ENCODE results near the gene TRIM44.

DNA sequence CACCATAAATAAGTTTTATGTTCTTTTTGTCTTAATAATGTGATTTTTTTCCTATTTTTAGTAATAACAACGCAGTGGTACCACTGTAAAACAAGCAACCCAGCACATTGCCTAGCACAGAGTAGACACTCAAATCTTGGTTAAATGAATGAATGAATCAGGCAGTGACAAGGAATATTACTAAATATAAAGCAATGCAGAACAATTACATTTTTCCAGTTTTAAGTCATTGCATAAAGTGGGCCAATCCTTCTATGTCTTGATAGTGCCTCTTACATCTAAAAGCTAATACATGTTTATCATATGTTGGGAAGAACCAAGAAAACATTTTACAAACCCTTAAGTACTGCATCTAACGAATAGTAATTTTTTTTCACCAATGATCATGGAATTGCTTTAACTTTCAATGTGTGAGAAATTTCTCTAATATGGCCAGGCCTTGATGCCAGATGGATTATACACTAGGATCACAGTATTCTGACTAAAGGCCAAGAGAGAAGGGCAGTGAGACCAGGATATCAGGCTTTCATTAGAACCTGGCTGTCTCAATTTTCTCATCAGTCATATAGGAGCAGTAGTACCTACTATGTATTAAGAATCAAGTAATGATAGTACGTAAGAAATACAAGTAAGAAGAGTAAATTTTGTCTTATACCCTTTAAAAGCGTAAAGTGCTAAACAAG, 88.5 kb downstream of the TRIM44 start:
- TF ChIP-seq CTCF (IDR thresholded peaks at IDR 0.05 in 2 of 3, conservative IDR thresholded peaks at IDR 0.05 in 1 of 3; ENCODE audit: control insufficient read depth in 2 of 3, extremely low read depth in 1 of 3, insufficient read depth in 1 of 3, low read depth in 3 of 3, low read length in 3 of 3) (no peak), MXI1 (IDR thresholded peaks at IDR 0.05; ENCODE audit: low read depth, low read length) (no peak), CHD1 (IDR thresholded peaks at IDR 0.05; ENCODE audit: low read depth, low read length) (no peak), ASH2L (IDR thresholded peaks at IDR 0.05; ENCODE audit: borderline replicate concordance, low read depth) (no peak), ZNF274 (IDR thresholded peaks at IDR 0.05; ENCODE audit: insufficient read depth, insufficient read length) (no peak), ETV6 (conservative IDR thresholded peaks at IDR 0.05 in 1 of 2, IDR thresholded peaks at IDR 0.05 in 1 of 2; ENCODE audit: borderline replicate concordance in 1 of 2, low read depth in 1 of 2) (no peak), JUND (IDR thresholded peaks at IDR 0.05; ENCODE audit: low read depth, low read length) (no peak), CREM (IDR thresholded peaks at IDR 0.05; ENCODE audit: low read depth) (no peak), FOXM1 (IDR thresholded peaks at IDR 0.05; ENCODE audit: low read depth, low read length) (no peak), POLR2AphosphoS5 (IDR thresholded peaks at IDR 0.05; ENCODE audit: low read length) (no peak), POLR2A (IDR thresholded peaks at IDR 0.05; ENCODE audit: low read depth, low read length) (no peak)
